Measurements from ENCODE around the gene C3orf85.

The C3orf85 gene

GRCh38 chr3:109093561-109093960 lies 43.0 kb upstream of the C3orf85 start:
- Histone ChIP-seq H3K4me3 (ENCODE audit: low read depth, low read length, poor library complexity, severe bottlenecking) (no peak overlapping the region), H3F3A (ENCODE audit: insufficient read depth, low read length) (no peaks in the 10 kb centered on the region), H3K9ac (ENCODE audit: low read length) (no peak overlapping the region), H3K9me2 (ENCODE audit: low read depth, low read length) (no peaks in the 10 kb centered on the region), H3K27me3 (ENCODE audit: insufficient read depth, low read length) (no peaks in the 10 kb centered on the region), H3K27ac (ENCODE audit: low read depth, low read length, poor library complexity, severe bottlenecking) (no peak overlapping the region), H3K36me3 (ENCODE audit: insufficient read depth, low read length) (no peaks in the 10 kb centered on the region), H3K79me2 (ENCODE audit: insufficient read depth, low read length) (no peaks in the 10 kb centered on the region), H3K9me3 (ENCODE audit: low read length) (no peaks in the 10 kb centered on the region), H3K4me2 (ENCODE audit: low read length) (no peak overlapping the region), H2AFZ (ENCODE audit: low read length) (no peak overlapping the region), H4K20me1 (ENCODE audit: insufficient read depth, low read length) (no peaks in the 10 kb centered on the region), H3K4me1 (ENCODE audit: insufficient read depth, low read length, severe bottlenecking) (no peaks in the 10 kb centered on the region)
- TF ChIP-seq EZH2 (IDR thresholded peaks at IDR 0.05; ENCODE audit: borderline replicate concordance, low read length) (no peak), CTCF (IDR thresholded peaks at IDR 0.05; ENCODE audit: low read length) (no peak)

- no peaks in the 10 kb centered on the region for H3K36me3 ChIP-seq (ENCODE audit: insufficient read depth, low read length)
- no peak for TF ChIP-seq EZH2 (IDR thresholded peaks at IDR 0.05; ENCODE audit: borderline replicate concordance, low read length)
- no peak for TF ChIP-seq CTCF (IDR thresholded peaks at IDR 0.05; ENCODE audit: low read length)
- no peak overlapping the region for H3K4me3 ChIP-seq (ENCODE audit: low read depth, low read length, poor library complexity, severe bottlenecking)
- no peaks in the 10 kb centered on the region for H3K79me2 ChIP-seq (ENCODE audit: insufficient read depth, low read length)
- H4K20me1 ChIP-seq (ENCODE audit: insufficient read depth, low read length), result no peaks in the 10 kb centered on the region
- no peaks in the 10 kb centered on the region for H3F3A ChIP-seq (ENCODE audit: insufficient read depth, low read length)
- no peak overlapping the region for H3K27ac ChIP-seq (ENCODE audit: low read depth, low read length, poor library complexity, severe bottlenecking)
- no peak overlapping the region for H2AFZ ChIP-seq (ENCODE audit: low read length)
- H3K9ac ChIP-seq (ENCODE audit: low read length), result no peak overlapping the region
- no peak overlapping the region for H3K4me2 ChIP-seq (ENCODE audit: low read length)
- no peaks in the 10 kb centered on the region for H3K4me1 ChIP-seq (ENCODE audit: insufficient read depth, low read length, severe bottlenecking)
- no peaks in the 10 kb centered on the region for H3K9me3 ChIP-seq (ENCODE audit: low read length)
- no peaks in the 10 kb centered on the region for H3K9me2 ChIP-seq (ENCODE audit: low read depth, low read length)
- no peaks in the 10 kb centered on the region for H3K27me3 ChIP-seq (ENCODE audit: insufficient read depth, low read length)
Observed at GRCh38 chr3:109095166-109095565, 41.4 kb upstream of the C3orf85 start.

GRCh38 chr3:109098079-109098644 lies 38.4 kb upstream of the C3orf85 start:
- Histone ChIP-seq H4K20me1 (ENCODE audit: insufficient read depth, low read length) (no peaks in the 10 kb centered on the region), H3K9me3 (ENCODE audit: low read length) (no peaks in the 10 kb centered on the region), H3K79me2 (ENCODE audit: insufficient read depth, low read length) (no peaks in the 10 kb centered on the region), H2AFZ (ENCODE audit: low read length) (no peak overlapping the region), H3K4me1 (ENCODE audit: insufficient read depth, low read length, severe bottlenecking) (no peaks in the 10 kb centered on the region), H3K4me3 (ENCODE audit: low read depth, low read length, poor library complexity, severe bottlenecking) (no peak overlapping the region), H3F3A (ENCODE audit: insufficient read depth, low read length) (no peaks in the 10 kb centered on the region), H3K27ac (ENCODE audit: low read depth, low read length, poor library complexity, severe bottlenecking) (no peak overlapping the region), H3K36me3 (ENCODE audit: insufficient read depth, low read length) (no peaks in the 10 kb centered on the region), H3K9me2 (ENCODE audit: low read depth, low read length) (no peaks in the 10 kb centered on the region), H3K4me2 (ENCODE audit: low read length) (no peak overlapping the region), H3K27me3 (ENCODE audit: insufficient read depth, low read length) (no peaks in the 10 kb centered on the region), H3K9ac (ENCODE audit: low read length) (no peak overlapping the region)
- peak; percentile 40; the same call in 1 of the 2 replicates for TF ChIP-seq CTCF (IDR thresholded peaks at IDR 0.05; ENCODE audit: low read length)
- no peak for TF ChIP-seq EZH2 (IDR thresholded peaks at IDR 0.05; ENCODE audit: borderline replicate concordance, low read length)
